Measurements from ENCODE around the gene ATP6V1C2.

ATP6V1C2 gene

DNA sequence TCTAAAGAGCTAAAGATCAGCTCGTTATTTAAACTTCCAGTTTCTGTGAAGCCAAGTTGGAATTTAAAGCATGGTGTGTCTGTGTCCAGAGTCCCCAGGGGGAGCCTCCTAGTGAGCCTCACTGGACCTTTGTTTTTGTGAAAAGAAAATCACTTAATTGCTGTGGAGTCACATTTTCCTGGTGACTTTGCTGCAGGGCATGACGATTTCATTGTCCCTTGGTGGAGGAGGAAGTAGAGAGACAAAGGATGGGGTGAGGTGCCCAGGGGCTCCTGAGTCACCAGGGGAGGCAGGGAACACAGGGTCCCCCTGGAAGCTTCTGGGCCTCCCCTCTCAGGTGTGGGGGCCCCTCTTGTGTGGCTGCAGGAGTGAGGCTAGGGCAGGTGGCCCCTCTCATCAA is 19.7 kb downstream of the ATP6V1C2 start:
- in situ Hi-C loops (cut with HindIII; ENCODE audit: low sequenced_read_pairs), result no loop called here
- TF ChIP-seq, protein P1, sequence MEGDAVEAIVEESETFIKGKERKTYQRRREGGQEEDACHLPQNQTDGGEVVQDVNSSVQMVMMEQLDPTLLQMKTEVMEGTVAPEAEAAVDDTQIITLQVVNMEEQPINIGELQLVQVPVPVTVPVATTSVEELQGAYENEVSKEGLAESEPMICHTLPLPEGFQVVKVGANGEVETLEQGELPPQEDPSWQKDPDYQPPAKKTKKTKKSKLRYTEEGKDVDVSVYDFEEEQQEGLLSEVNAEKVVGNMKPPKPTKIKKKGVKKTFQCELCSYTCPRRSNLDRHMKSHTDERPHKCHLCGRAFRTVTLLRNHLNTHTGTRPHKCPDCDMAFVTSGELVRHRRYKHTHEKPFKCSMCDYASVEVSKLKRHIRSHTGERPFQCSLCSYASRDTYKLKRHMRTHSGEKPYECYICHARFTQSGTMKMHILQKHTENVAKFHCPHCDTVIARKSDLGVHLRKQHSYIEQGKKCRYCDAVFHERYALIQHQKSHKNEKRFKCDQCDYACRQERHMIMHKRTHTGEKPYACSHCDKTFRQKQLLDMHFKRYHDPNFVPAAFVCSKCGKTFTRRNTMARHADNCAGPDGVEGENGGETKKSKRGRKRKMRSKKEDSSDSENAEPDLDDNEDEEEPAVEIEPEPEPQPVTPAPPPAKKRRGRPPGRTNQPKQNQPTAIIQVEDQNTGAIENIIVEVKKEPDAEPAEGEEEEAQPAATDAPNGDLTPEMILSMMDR (IDR thresholded peaks at IDR 0.05; ENCODE audit: low read depth, low read length), result no peak
- no peak overlapping the region for H3K4me3 ChIP-seq (ENCODE audit: low read depth, low read length)
- no peak for DNase-seq (ENCODE audit: low read depth, low spot score)

DNA sequence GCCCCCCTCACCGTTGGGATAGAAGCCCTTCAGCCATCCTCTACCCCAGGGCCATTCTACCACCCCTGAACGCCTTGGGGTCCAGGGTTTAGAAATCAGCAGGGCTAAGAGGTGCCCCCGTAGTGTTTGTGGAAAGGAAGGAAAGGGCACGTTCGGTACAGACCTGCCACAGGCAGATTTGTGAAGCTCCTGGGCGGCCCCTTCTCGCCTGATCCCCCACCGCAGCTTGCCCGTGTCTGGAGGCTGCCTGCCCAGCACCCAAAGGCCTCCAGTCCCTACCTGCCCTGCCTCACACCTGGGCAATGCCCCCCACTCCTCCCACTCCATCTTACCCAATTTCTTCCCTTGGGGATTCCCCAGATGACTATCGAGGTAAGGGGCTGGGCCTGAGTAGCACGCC is 21.2 kb downstream of the ATP6V1C2 start:
- in situ Hi-C loops (cut with HindIII; ENCODE audit: low sequenced_read_pairs), result no loop called here
- DNase-seq (ENCODE audit: low read depth, low spot score), result no peak
- no peak overlapping the region for H3K4me3 ChIP-seq (ENCODE audit: low read depth, low read length)
- TF ChIP-seq, protein P1 (IDR thresholded peaks at IDR 0.05; ENCODE audit: low read depth, low read length), result no peak

DNA sequence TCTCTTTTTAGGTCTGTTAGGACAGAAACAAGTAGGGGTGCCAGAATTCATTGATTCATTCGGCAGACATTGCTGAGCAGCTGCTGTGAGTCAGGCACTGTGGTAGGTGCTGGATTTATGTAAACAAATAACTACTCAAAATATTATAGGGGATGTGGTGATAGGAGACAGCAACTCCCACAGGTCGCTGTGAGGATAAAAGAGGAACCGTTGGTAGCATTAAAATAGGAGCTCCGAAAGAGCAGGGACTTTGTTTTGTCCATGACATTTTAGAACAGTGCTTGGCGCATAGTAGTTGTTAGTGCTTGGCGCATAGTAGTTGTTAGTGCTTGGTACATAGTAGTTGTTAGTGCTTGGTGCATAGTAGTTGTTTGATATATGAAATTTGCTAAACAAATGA is 29.2 kb downstream of the ATP6V1C2 start:
- TF ChIP-seq, protein P1 (IDR thresholded peaks at IDR 0.05; ENCODE audit: low read depth, low read length), result no peak
- no peak overlapping the region for H3K4me3 ChIP-seq (ENCODE audit: low read depth, low read length)
- peak; percentile 3 for DNase-seq (ENCODE audit: low read depth, low spot score)
- in situ Hi-C loops (cut with HindIII; ENCODE audit: low sequenced_read_pairs), result no loop called here

DNA sequence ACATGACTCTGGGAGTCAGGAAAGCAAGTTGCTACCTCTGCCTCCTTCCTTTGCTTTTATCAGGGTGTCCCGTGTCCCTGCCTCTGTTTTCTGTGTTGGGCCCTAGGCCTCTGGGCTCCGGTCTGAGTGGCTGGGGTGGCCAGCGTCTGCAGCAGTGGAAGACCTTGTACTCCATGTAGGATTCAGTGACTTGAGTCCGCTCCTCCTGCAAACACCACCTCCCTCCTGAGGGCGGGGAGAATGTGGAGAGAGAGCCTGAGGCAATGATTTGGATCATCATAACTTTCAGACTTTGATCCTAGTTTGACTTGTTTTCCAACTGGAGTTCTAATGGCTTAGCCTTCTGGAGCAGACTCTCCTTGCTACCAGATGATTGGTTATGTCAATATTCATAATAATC is 30.8 kb downstream of the ATP6V1C2 start:
- TF ChIP-seq, protein P1 (IDR thresholded peaks at IDR 0.05; ENCODE audit: low read depth, low read length), result no peak
- in situ Hi-C loops (cut with HindIII; ENCODE audit: low sequenced_read_pairs), result no loop called here
- no peak overlapping the region for H3K4me3 ChIP-seq (ENCODE audit: low read depth, low read length)

DNA sequence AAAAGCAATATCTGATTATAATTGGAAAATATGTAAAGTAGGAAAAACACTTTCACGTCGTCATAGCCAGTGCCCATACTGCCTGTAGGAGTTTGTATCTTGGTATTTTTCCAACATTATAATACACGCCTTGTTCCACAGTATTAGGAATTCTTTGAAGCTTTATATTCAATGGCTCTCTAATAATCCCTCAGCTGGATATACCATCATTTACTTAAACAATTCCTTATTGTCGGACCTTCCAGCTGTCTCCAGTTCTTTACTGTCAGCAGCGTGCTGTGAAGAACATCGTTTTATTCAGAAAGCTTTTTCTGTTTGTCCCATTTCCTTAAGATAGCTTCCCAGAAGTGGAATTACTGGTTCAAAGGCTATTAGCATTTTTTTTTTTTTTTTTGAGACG is 31.7 kb downstream of the ATP6V1C2 start:
- H3K4me3 ChIP-seq (ENCODE audit: low read depth, low read length), result no peak overlapping the region
- in situ Hi-C loops (cut with HindIII; ENCODE audit: low sequenced_read_pairs), result no loop called here
- TF ChIP-seq, protein P1 (IDR thresholded peaks at IDR 0.05; ENCODE audit: low read depth, low read length), result no peak
- DNase-seq (ENCODE audit: low read depth, low spot score), result no peak

More for the DNA sequence above, 30.8 kb downstream of the ATP6V1C2 start:
- DNase-seq (ENCODE audit: low read depth, low spot score), result no peak

DNA sequence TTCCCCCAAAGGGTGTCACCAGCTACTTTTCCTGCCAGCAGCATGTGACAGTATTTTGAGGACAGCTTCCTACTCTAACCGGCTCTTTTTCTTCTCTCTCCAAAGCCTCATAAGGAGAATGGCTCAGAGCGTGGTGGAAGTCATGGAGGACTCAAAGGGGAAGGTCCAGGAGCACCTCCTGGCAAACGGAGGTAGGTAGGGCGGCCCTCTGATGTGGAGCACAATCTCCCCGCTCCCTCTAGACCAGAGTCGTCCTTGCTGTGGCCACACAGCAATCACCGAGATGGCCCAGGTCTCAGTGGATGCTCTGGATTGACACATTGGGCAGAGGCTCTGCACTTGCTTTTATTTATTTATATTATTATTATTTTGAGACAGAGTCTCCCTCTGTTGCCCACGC is 32.4 kb downstream of the ATP6V1C2 start:
- in situ Hi-C loops (cut with HindIII; ENCODE audit: low sequenced_read_pairs), result no loop called here
- no peak overlapping the region for H3K4me3 ChIP-seq (ENCODE audit: low read depth, low read length)
- no peak for DNase-seq (ENCODE audit: low read depth, low spot score)
- TF ChIP-seq, protein P1 (IDR thresholded peaks at IDR 0.05; ENCODE audit: low read depth, low read length), result no peak

DNA sequence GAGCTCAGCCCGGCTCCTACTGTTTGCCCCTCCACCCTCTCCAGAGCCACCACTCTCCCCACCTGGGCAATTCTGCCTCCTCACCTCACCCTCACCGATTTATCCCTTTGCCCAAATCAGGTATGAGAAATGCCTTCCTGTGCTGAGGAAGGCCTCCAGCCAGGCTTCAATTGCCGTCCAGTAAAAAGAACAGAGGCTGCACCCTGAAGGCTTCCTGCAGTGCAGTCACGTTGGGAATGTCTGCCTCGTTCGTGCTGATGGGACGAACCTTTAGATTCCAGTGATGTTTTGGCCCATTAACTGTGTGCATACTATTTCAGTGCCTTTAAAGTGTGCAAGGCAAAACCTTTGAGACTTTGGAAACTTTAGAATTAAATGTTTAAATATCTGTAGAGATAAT is 34.2 kb downstream of the ATP6V1C2 start:
- TF ChIP-seq, protein P1 (IDR thresholded peaks at IDR 0.05; ENCODE audit: low read depth, low read length), result no peak
- no peak overlapping the region for H3K4me3 ChIP-seq (ENCODE audit: low read depth, low read length)
- DNase-seq (ENCODE audit: low read depth, low spot score), result no peak
- in situ Hi-C loops (cut with HindIII; ENCODE audit: low sequenced_read_pairs), result no loop called here

Measured in astrocyte of the spinal cord (primary cell).